ENCODE data around the gene FAT1. TPM values are rescaled to one million over a fixed set of nuclear protein-coding genes. Genes with fewer than 3 reads are reported as not detected.

The FAT1 gene
- total and polyA plus RNA-seq, 2 donors (not counting 1 experiment from before 2014, with no cell fraction given): 0.07 to 0.15 TPM

GRCh38 chr4:186669735-186670134 lies 53.9 kb downstream of the FAT1 start:
- ATAC-seq (ENCODE audit: low read depth) (no peak), DNase-seq (no peak)
- H3K4me3 Mint-ChIP-seq: no peak overlapping the region
- intact Hi-C loops (cut with micrococcal nuclease): no loop called here
- ChIA-PET CTCF (no interaction called here), POLR2A (no interaction called here)
- H3K27ac Mint-ChIP-seq: no peak overlapping the region
- peaks cover 2% of the 10 kb centered on the region for H3K9me3 Mint-ChIP-seq (ENCODE audit: insufficient read depth)
- Histone ChIP-seq H3K79me2 (ENCODE audit: control insufficient read depth, insufficient read depth, low read length) (no peaks in the 10 kb centered on the region), H3K4me1 (ENCODE audit: control insufficient read depth in 2 of 2, insufficient read depth in 2 of 2, low read length in 2 of 2) (no peaks in the 10 kb centered on the region), H3K27me3 (replicated peaks in 1 of 4; ENCODE audit: control extremely low read depth in 1 of 4, control insufficient read depth in 3 of 4, insufficient read depth in 4 of 4, low read length in 3 of 4) (no peaks in the 10 kb centered on the region), H3K9me3 (ENCODE audit: control extremely low read depth in 1 of 3, control insufficient read depth in 2 of 3, insufficient read depth in 1 of 3, low read length in 2 of 3) (peaks cover 0 to 4% (median 0%) of the 10 kb centered on the region in 3 donors), H3K27ac (ENCODE audit: low read length in 2 of 2) (no peak overlapping the region), H3K4me2 (replicated peaks; ENCODE audit: low read depth, low read length, poor library complexity, severe bottlenecking) (no peak overlapping the region), H2AFZ (ENCODE audit: insufficient read depth, low read depth, low read length, poor library complexity, severe bottlenecking) (no peak overlapping the region), H3K9ac (ENCODE audit: low read length) (no peak overlapping the region), H3K4me3 (ENCODE audit: control extremely low read depth in 1 of 5, extremely low read depth in 1 of 5, insufficient read depth in 1 of 5, low read depth in 2 of 5, low read length in 4 of 5) (no peak overlapping the region), H3K36me3 (replicated peaks in 1 of 2; ENCODE audit: control extremely low read depth in 1 of 2, control insufficient read depth in 1 of 2, extremely low read depth in 1 of 2, insufficient read depth in 2 of 2, low read length in 1 of 2) (no peaks in the 10 kb centered on the region), H4K20me1 (ENCODE audit: control insufficient read depth, insufficient read depth, low read length, poor library complexity, severe bottlenecking) (no peaks in the 10 kb centered on the region)
- no peaks in the 10 kb centered on the region for H3K27me3 Mint-ChIP-seq
- H3K4me1 Mint-ChIP-seq: no peaks in the 10 kb centered on the region
- no peak for TF ChIP-seq CTCF (IDR thresholded peaks at IDR 0.05)
- TF ChIP-seq EZH2 (IDR thresholded peaks at IDR 0.05; ENCODE audit: borderline replicate concordance, insufficient read depth, low read depth, low read length, poor library complexity, severe bottlenecking): no peak
- 63% methylated on average over 2 of the region's 5 CpGs for WGBS (ENCODE audit: insufficient coverage)

GRCh38 chr4:186669159-186669731 lies 54.4 kb downstream of the FAT1 start:
- Histone ChIP-seq H3K27ac (ENCODE audit: low read length in 2 of 2) (no peak overlapping the region), H3K4me2 (replicated peaks; ENCODE audit: low read depth, low read length, poor library complexity, severe bottlenecking) (no peak overlapping the region), H3K9ac (ENCODE audit: low read length) (no peak overlapping the region), H4K20me1 (ENCODE audit: control insufficient read depth, insufficient read depth, low read length, poor library complexity, severe bottlenecking) (no peaks in the 10 kb centered on the region), H3K4me3 (ENCODE audit: control extremely low read depth in 1 of 5, extremely low read depth in 1 of 5, insufficient read depth in 1 of 5, low read depth in 2 of 5, low read length in 4 of 5) (no peak overlapping the region), H3K79me2 (ENCODE audit: control insufficient read depth, insufficient read depth, low read length) (no peaks in the 10 kb centered on the region), H3K27me3 (replicated peaks in 1 of 4; ENCODE audit: control extremely low read depth in 1 of 4, control insufficient read depth in 3 of 4, insufficient read depth in 4 of 4, low read length in 3 of 4) (no peaks in the 10 kb centered on the region), H3K4me1 (ENCODE audit: control insufficient read depth in 2 of 2, insufficient read depth in 2 of 2, low read length in 2 of 2) (no peaks in the 10 kb centered on the region), H2AFZ (ENCODE audit: insufficient read depth, low read depth, low read length, poor library complexity, severe bottlenecking) (no peak overlapping the region), H3K9me3 (ENCODE audit: control extremely low read depth in 1 of 3, control insufficient read depth in 2 of 3, insufficient read depth in 1 of 3, low read length in 2 of 3) (peaks cover 0 to 4% (median 0%) of the 10 kb centered on the region in 3 donors), H3K36me3 (replicated peaks in 1 of 2; ENCODE audit: control extremely low read depth in 1 of 2, control insufficient read depth in 1 of 2, extremely low read depth in 1 of 2, insufficient read depth in 2 of 2, low read length in 1 of 2) (no peaks in the 10 kb centered on the region)
- H3K4me1 Mint-ChIP-seq: no peaks in the 10 kb centered on the region
- ATAC-seq (ENCODE audit: low read depth) (no peak), DNase-seq (no peak)
- TF ChIP-seq CTCF (IDR thresholded peaks at IDR 0.05): no peak
- no peak for TF ChIP-seq EZH2 (IDR thresholded peaks at IDR 0.05; ENCODE audit: borderline replicate concordance, insufficient read depth, low read depth, low read length, poor library complexity, severe bottlenecking)
- no peaks in the 10 kb centered on the region for H3K27me3 Mint-ChIP-seq
- peaks cover 2% of the 10 kb centered on the region for H3K9me3 Mint-ChIP-seq (ENCODE audit: insufficient read depth)
- ChIA-PET CTCF (no interaction called here), POLR2A (no interaction called here)
- intact Hi-C loops (cut with micrococcal nuclease): no loop called here
- H3K4me3 Mint-ChIP-seq: no peak overlapping the region
- no peak overlapping the region for H3K27ac Mint-ChIP-seq
- 56% methylated on average over 16 of the region's 21 CpGs for WGBS (ENCODE audit: insufficient coverage)
